Measurements from ENCODE around the gene FOSL2. TPM values are rescaled to one million over a fixed set of nuclear protein-coding genes. Genes with fewer than 3 reads are reported as not detected.

Gene FOSL2
- total and polyA plus RNA-seq, 10 donors: 3.2 to 134 (median 91.2) TPM

DNA sequence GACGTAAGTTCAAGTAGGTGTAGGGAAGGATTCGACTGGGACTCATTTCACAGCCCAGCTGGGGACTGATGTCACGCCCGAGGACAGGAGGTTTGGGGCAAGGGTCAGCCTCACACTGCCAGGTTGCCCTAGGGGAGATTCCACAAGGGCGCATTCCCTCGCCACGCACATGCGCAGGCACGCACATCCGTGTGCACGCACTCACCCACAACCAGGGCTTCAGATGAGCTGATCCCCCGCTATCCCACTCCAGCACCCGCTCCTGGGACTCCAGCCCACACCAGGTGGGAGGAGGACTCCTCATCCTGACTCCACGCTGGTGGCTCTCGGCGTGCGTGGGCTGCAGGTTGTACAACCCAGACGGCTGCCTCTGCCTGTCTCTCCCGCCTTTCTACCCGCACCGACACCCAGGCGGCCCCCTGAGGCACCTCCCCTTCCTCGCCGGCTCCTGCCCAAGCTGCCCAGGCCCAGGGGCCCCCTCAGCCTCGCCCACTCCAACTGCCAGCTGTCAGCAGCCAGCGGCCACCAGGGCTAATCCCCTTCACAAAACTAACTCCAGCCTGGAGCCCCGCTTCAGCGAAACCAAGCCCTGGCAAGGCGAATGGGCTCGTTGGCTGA lies 47.8 kb upstream of the FOSL2 start:
- DNase-seq: peak; percentile 73
- 92 to 94% (median 92%) methylated on average over 16 to 30 of the region's 30 CpGs for WGBS, 5 donors

GRCh38 chr2:28345619-28346018 lies 47.0 kb upstream of the FOSL2 start:
- Histone ChIP-seq H3K9me3 (no peaks in the 10 kb centered on the region), H3K4me3 (no peak overlapping the region), H3K4me1 (peaks cover 0 to 44% (median 31%) of the 10 kb centered on the region in 6 donors), H3K27me3 (replicated peaks in 1 of 7) (no peaks in the 10 kb centered on the region), H3K27ac (no peak overlapping the region), H3K36me3 (no peaks in the 10 kb centered on the region)
- TF ChIP-seq POLR2AphosphoS5 (IDR thresholded peaks at IDR 0.05): no peak
- TF ChIP-seq, protein P1, sequence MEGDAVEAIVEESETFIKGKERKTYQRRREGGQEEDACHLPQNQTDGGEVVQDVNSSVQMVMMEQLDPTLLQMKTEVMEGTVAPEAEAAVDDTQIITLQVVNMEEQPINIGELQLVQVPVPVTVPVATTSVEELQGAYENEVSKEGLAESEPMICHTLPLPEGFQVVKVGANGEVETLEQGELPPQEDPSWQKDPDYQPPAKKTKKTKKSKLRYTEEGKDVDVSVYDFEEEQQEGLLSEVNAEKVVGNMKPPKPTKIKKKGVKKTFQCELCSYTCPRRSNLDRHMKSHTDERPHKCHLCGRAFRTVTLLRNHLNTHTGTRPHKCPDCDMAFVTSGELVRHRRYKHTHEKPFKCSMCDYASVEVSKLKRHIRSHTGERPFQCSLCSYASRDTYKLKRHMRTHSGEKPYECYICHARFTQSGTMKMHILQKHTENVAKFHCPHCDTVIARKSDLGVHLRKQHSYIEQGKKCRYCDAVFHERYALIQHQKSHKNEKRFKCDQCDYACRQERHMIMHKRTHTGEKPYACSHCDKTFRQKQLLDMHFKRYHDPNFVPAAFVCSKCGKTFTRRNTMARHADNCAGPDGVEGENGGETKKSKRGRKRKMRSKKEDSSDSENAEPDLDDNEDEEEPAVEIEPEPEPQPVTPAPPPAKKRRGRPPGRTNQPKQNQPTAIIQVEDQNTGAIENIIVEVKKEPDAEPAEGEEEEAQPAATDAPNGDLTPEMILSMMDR (IDR thresholded peaks at IDR 0.05 in 8 of 11, conservative IDR thresholded peaks at IDR 0.05 in 3 of 11): no peak
- TF ChIP-seq POLR2A (IDR thresholded peaks at IDR 0.05): no peak
- WGBS, 5 donors: 87 to 95% (median 90%) methylated on average over 8 of the region's 8 CpGs
- intact Hi-C loops (cut with DNase I; ENCODE audit: low total_unique reads): no loop called here
- DNase-seq: peak; percentile 67

More for the DNA sequence above, 47.8 kb upstream of the FOSL2 start:
- Histone ChIP-seq H3K9me3 (no peaks in the 10 kb centered on the region), H3K27ac (no peak overlapping the region), H3K27me3 (replicated peaks in 1 of 7) (no peaks in the 10 kb centered on the region), H3K4me1 (peaks cover 0 to 45% (median 31%) of the 10 kb centered on the region in 6 donors), H3K4me3 (no peak overlapping the region), H3K36me3 (peaks cover 0 to 2% (median 0%) of the 10 kb centered on the region in 6 donors)
- TF ChIP-seq POLR2AphosphoS5 (IDR thresholded peaks at IDR 0.05): peak in 1 of 3 donors; percentile 26
- TF ChIP-seq, protein P1 (IDR thresholded peaks at IDR 0.05 in 8 of 11, conservative IDR thresholded peaks at IDR 0.05 in 3 of 11): no peak
- intact Hi-C loops (cut with DNase I; ENCODE audit: low total_unique reads): no loop called here

GRCh38 chr2:28346587-28346986 lies 46.1 kb upstream of the FOSL2 start:
- H3K4me1 ChIP-seq: peaks cover 0 to 36% (median 29%) of the 10 kb centered on the region in 6 donors
- TF ChIP-seq, protein P1 (IDR thresholded peaks at IDR 0.05 in 8 of 11, conservative IDR thresholded peaks at IDR 0.05 in 3 of 11): no peak
- TF ChIP-seq POLR2A (IDR thresholded peaks at IDR 0.05) (no peak), POLR2AphosphoS5 (IDR thresholded peaks at IDR 0.05) (no peak)
- DNase-seq: peak; percentile 68
- H3K27ac ChIP-seq: no peak overlapping the region
- H3K9me3 ChIP-seq: no peaks in the 10 kb centered on the region
- WGBS, 5 donors: 82 to 95% (median 92%) methylated on average over 6 of the region's 6 CpGs
- no peaks in the 10 kb centered on the region for H3K36me3 ChIP-seq
- no peak overlapping the region for H3K4me3 ChIP-seq
- no peaks in the 10 kb centered on the region for H3K27me3 ChIP-seq (replicated peaks in 1 of 7)
- intact Hi-C loops (cut with DNase I; ENCODE audit: low total_unique reads): no loop called here

- no peaks in the 10 kb centered on the region for H3K9me3 ChIP-seq
- DNase-seq: peak; percentile 41
- no peak for TF ChIP-seq POLR2A (IDR thresholded peaks at IDR 0.05)
- TF ChIP-seq, protein P1 (IDR thresholded peaks at IDR 0.05 in 8 of 11, conservative IDR thresholded peaks at IDR 0.05 in 3 of 11): no peak
- TF ChIP-seq POLR2AphosphoS5 (IDR thresholded peaks at IDR 0.05): no peak
- WGBS, 5 donors: 89 to 97% (median 93%) methylated on average over 5 to 6 of the region's 6 CpGs
- peak overlapping the region in 1 of 8 donors; percentile 54 for H3K27ac ChIP-seq
- H3K27me3 ChIP-seq (replicated peaks in 1 of 7): no peaks in the 10 kb centered on the region
- H3K4me1 ChIP-seq: peaks cover 0 to 30% (median 27%) of the 10 kb centered on the region in 6 donors
- intact Hi-C loops (cut with DNase I; ENCODE audit: low total_unique reads): no loop called here
- H3K4me3 ChIP-seq: no peak overlapping the region
- no peaks in the 10 kb centered on the region for H3K36me3 ChIP-seq
Measured at GRCh38 chr2:28347193-28347592, 45.5 kb upstream of the FOSL2 start.

Data from spleen (tissue), 11 donors.